Tibial artery (tissue), 4 donors: ENCODE measurements around the gene METRN.

ENCODE experiments used
- DNase-seq, 2 donors: peaks; one replicate each; pipeline ENCODE4 v3.0.0-alpha.2; 2019
- H3K27ac ChIP-seq, 2 donors: fragments of 200-600 bp; sonication (generic) in 1 of 2; 1 replicate in 1 of 2; 2 replicates in 1 of 2; pipeline ENCODE4 v1.5.1; 2018 to 2019; ENCODE audit warnings: mild to moderate bottlenecking in 1 of 2
- H3K27me3 ChIP-seq, 2 donors: fragments of 200-600 bp; sonication (generic) in 1 of 2; one replicate each; pipeline versions ENCODE4 v1.5.1 to v1.6.0; 2016 to 2019
- H3K36me3 ChIP-seq, 3 donors: fragments of 200-600 bp; sonication (generic) in 2 of 3; one replicate each; pipeline ENCODE4 v1.5.1; 2016 to 2019; ENCODE audit warnings: mild to moderate bottlenecking in 2 of 3
- H3K4me1 ChIP-seq, 4 donors: fragments of 200-600 bp; sonication (generic) in 2 of 4; 1 replicate in 3 of 4; 2 replicates in 1 of 4; pipeline ENCODE4 v1.5.1; 2016 to 2019
- H3K4me3 ChIP-seq, 2 donors: fragments of 200-600 bp; sonication (generic) in 1 of 2; 1 replicate in 1 of 2; 2 replicates in 1 of 2; pipeline ENCODE4 v1.5.1; 2018 to 2019; ENCODE audit warnings: mild to moderate bottlenecking in 2 of 2
- H3K9me3 ChIP-seq, 3 donors: fragments of 200-600 bp; sonication (generic) in 1 of 3; one replicate each; pipeline ENCODE4 v1.5.1; 2016 to 2019
- CTCF ChIP-seq, 2 experiments: fragments of 200-600 bp in 1 of 2; fragments of 450-650 bp in 1 of 2; IDR thresholded peaks; one replicate each; pipeline ENCODE4 v1.5.1; 2017 to 2019; ENCODE audit warnings: antibody characterized with exemption in 2 of 2, mild to moderate bottlenecking in 1 of 2, moderate library complexity in 1 of 2
- intact Hi-C: fragments of 100-400 bp; cut with DNase I; formaldehyde crosslinking; loops from one replicate; pipeline ENCODE4 v1.15.0; 2023; ENCODE audit warnings: low total_unique reads

METRN gene

GRCh38 chr16:760065-760464 is 45.1 kb downstream of the METRN start:
- DNase-seq, result no peak
- TF ChIP-seq CTCF (IDR thresholded peaks at IDR 0.05), result no peak
- Histone ChIP-seq H3K27ac (no peak overlapping the region), H3K4me1 (peaks cover 0 to 4% (median 0%) of the 10 kb centered on the region in 4 donors), H3K36me3 (no peaks in the 10 kb centered on the region), H3K4me3 (no peak overlapping the region), H3K27me3 (peaks cover 0 to 47% of the 10 kb centered on the region in 2 donors), H3K9me3 (no peaks in the 10 kb centered on the region)
- intact Hi-C loops, result no loop called here

GRCh38 chr16:760545-761343 is 45.8 kb downstream of the METRN start, which contains the start of gene MSLN:
Gene MSLN, plus strand, starts transcription at chr16:760734. Its CDS starts 1,947 bp downstream, at chr16:762681.
- no peak for DNase-seq
- no peaks in the 10 kb centered on the region for H3K36me3 ChIP-seq
- H3K4me1 ChIP-seq, result peaks cover 0 to 4% (median 0%) of the 10 kb centered on the region in 4 donors
- intact Hi-C loops, result no loop called here
- TF ChIP-seq CTCF (IDR thresholded peaks at IDR 0.05), result no peak
- no peak within 1 kb of the TSS for H3K27ac ChIP-seq
- H3K4me3 ChIP-seq, result no peak within 1 kb of the TSS
- no peaks in the 10 kb centered on the region for H3K9me3 ChIP-seq
- peaks cover 0 to 52% of the 10 kb centered on the region in 2 donors for H3K27me3 ChIP-seq

- intact Hi-C loops, result no loop called here
- H3K9me3 ChIP-seq, result no peaks in the 10 kb centered on the region
- no peak for DNase-seq
- no peak for TF ChIP-seq CTCF (IDR thresholded peaks at IDR 0.05)
- H3K4me1 ChIP-seq, result peaks cover 0 to 4% (median 0%) of the 10 kb centered on the region in 4 donors
- H3K36me3 ChIP-seq, result no peaks in the 10 kb centered on the region
- H3K27ac ChIP-seq, result no peak overlapping the region
- peaks cover 0 to 62% of the 10 kb centered on the region in 2 donors for H3K27me3 ChIP-seq
- no peak overlapping the region for H3K4me3 ChIP-seq
Observed at GRCh38 chr16:761625-762513, 47.0 kb downstream of the METRN start.

GRCh38 chr16:762595-763268 is 47.8 kb downstream of the METRN start:
- no peaks in the 10 kb centered on the region for H3K9me3 ChIP-seq
- peaks cover 0 to 4% (median 0%) of the 10 kb centered on the region in 4 donors for H3K4me1 ChIP-seq
- no peak overlapping the region for H3K4me3 ChIP-seq
- DNase-seq, result no peak
- intact Hi-C loops, result no loop called here
- peaks cover 0 to 65% of the 10 kb centered on the region in 2 donors for H3K27me3 ChIP-seq
- TF ChIP-seq CTCF (IDR thresholded peaks at IDR 0.05), result no peak
- no peak overlapping the region for H3K27ac ChIP-seq
- H3K36me3 ChIP-seq, result no peaks in the 10 kb centered on the region

GRCh38 chr16:763369-764183 is 48.7 kb downstream of the METRN start:
- no peak for TF ChIP-seq CTCF (IDR thresholded peaks at IDR 0.05)
- intact Hi-C loops, result no loop called here
- H3K4me1 ChIP-seq, result peaks cover 0 to 4% (median 0%) of the 10 kb centered on the region in 4 donors
- peaks cover 0 to 66% of the 10 kb centered on the region in 2 donors for H3K27me3 ChIP-seq
- DNase-seq, result no peak
- H3K36me3 ChIP-seq, result no peaks in the 10 kb centered on the region
- no peak overlapping the region for H3K4me3 ChIP-seq
- no peak overlapping the region for H3K27ac ChIP-seq
- no peaks in the 10 kb centered on the region for H3K9me3 ChIP-seq
